Trophoblast cell (in vitro differentiated cells and primary cell): ENCODE measurements around the gene FOXK1.
A peak's percentile ranks its signal among the peaks of the same experiment; 100 is the strongest.

Experiments used
- DNase-seq, 2 donors: peaks; one replicate each; pipeline ENCODE4 v3.0.0-alpha.2; 2016
- H2AFZ ChIP-seq: 2 replicates; pipeline ENCODE4 v1.6.1; 2013; ENCODE audit warnings: low read length, moderate library complexity, mild to moderate bottlenecking; ENCODE audit not compliant: insufficient read depth, poor library complexity
- H2AK5ac ChIP-seq: 2 replicates; pipeline ENCODE4 v1.6.1; 2013; ENCODE audit warnings: mild to moderate bottlenecking, low read length
- H2BK120ac ChIP-seq: 2 replicates; pipeline ENCODE4 v1.6.1; 2013; ENCODE audit warnings: low read length, mild to moderate bottlenecking, moderate library complexity; ENCODE audit not compliant: insufficient read depth, poor library complexity
- H2BK12ac ChIP-seq: 2 replicates; pipeline ENCODE4 v1.6.1; 2013; ENCODE audit warnings: mild to moderate bottlenecking, low read length, moderate library complexity
- H2BK5ac ChIP-seq: 2 replicates; pipeline ENCODE4 v1.6.1; 2013; ENCODE audit warnings: low read length, low read depth, moderate library complexity, mild to moderate bottlenecking; ENCODE audit not compliant: poor library complexity
- H3K14ac ChIP-seq: 2 replicates; pipeline ENCODE4 v1.6.1; 2013; ENCODE audit warnings: mild to moderate bottlenecking, low read length
- H3K18ac ChIP-seq: 2 replicates; pipeline ENCODE4 v1.6.1; 2013; ENCODE audit warnings: mild to moderate bottlenecking, low read length
- H3K23ac ChIP-seq: 2 replicates; pipeline ENCODE4 v1.6.1; 2013; ENCODE audit warnings: low read length
- H3K27ac ChIP-seq: 2 replicates; pipeline ENCODE4 v1.5.1; 2013; ENCODE audit warnings: low read depth, mild to moderate bottlenecking, inconsistent platforms, low read length, moderate library complexity
- H3K27me3 ChIP-seq: 2 replicates; pipeline ENCODE4 v1.6.1; 2013; ENCODE audit warnings: inconsistent platforms, mild to moderate bottlenecking, low read length, moderate library complexity; ENCODE audit not compliant: insufficient read depth
- H3K36me3 ChIP-seq, 2 experiments: 1 replicate in 1 of 2; 2 replicates in 1 of 2; pipeline ENCODE4 v1.6.1; 2013; ENCODE audit warnings: low read length in 2 of 2, mild to moderate bottlenecking in 2 of 2, moderate library complexity in 1 of 2; ENCODE audit not compliant: insufficient read depth in 2 of 2, control insufficient read depth in 1 of 2
- H3K4ac ChIP-seq: 2 replicates; pipeline ENCODE4 v1.6.1; 2013; ENCODE audit warnings: low read depth, mild to moderate bottlenecking, low read length, moderate library complexity
- H3K4me1 ChIP-seq, 2 experiments: 1 replicate in 1 of 2; 2 replicates in 1 of 2; pipeline ENCODE4 v1.6.1; 2013; ENCODE audit warnings: low read length in 2 of 2, mild to moderate bottlenecking in 2 of 2, moderate library complexity in 1 of 2; ENCODE audit not compliant: insufficient read depth in 2 of 2, control insufficient read depth in 1 of 2
- H3K4me2 ChIP-seq: 2 replicates; pipeline ENCODE4 v1.6.1; 2013; ENCODE audit warnings: inconsistent platforms, mild to moderate bottlenecking, low read length, moderate library complexity
- H3K4me3 ChIP-seq: 2 replicates; pipeline ENCODE4 v1.5.1; 2013; ENCODE audit warnings: mild to moderate bottlenecking, low read depth, low read length, inconsistent platforms
- H3K79me1 ChIP-seq: one replicate; pipeline ENCODE4 v1.6.1; 2013; ENCODE audit warnings: low read length
- H3K79me2 ChIP-seq: 2 replicates; pipeline ENCODE4 v1.6.1; 2013; ENCODE audit warnings: low read length, mild to moderate bottlenecking; ENCODE audit not compliant: control insufficient read depth, insufficient read depth, poor library complexity
- H3K9ac ChIP-seq: 2 replicates; pipeline ENCODE4 v1.6.1; 2013; ENCODE audit warnings: mild to moderate bottlenecking, low read length
- H3K9me3 ChIP-seq: 2 replicates; pipeline ENCODE4 v1.6.1; 2013; ENCODE audit warnings: low read depth, mild to moderate bottlenecking, control low read depth, inconsistent platforms, low read length; ENCODE audit not compliant: insufficient read depth
- H4K12ac ChIP-seq: 2 replicates; pipeline ENCODE4 v1.6.1; 2013; ENCODE audit warnings: low read depth, mild to moderate bottlenecking, low read length, moderate library complexity
- H4K8ac ChIP-seq: 2 replicates; pipeline ENCODE4 v1.6.1; 2013; ENCODE audit warnings: low read depth, mild to moderate bottlenecking, low read length, moderate library complexity
- H4K91ac ChIP-seq: one replicate; pipeline ENCODE4 v1.6.1; 2013; ENCODE audit warnings: low read depth, mild to moderate bottlenecking, low read length, moderate library complexity
- WGBS: extraction: QIAGEN DNeasy Blood & Tissue Kit; methylation state at CpG from one replicate; pipeline ENCODE4 v1.1.7; 2013; ENCODE audit warnings: missing lambda C conversion rate; ENCODE audit not compliant: insufficient read length, insufficient coverage; ENCODE audit errors: extremely low coverage; 5-methylcytosine and 5-hydroxymethylcytosine counted together

The FOXK1 gene

GRCh38 chr7:4699841-4700240, 17.7 kb downstream of the FOXK1 start:
- Histone ChIP-seq H3K36me3 (no peaks in the 10 kb centered on the region), H2BK5ac (no peak overlapping the region), H3K9ac (no peak overlapping the region), H3K79me1 (peaks cover 2% of the 10 kb centered on the region), H3K4ac (no peak overlapping the region), H3K14ac (no peak overlapping the region), H3K4me2 (no peak overlapping the region), H4K8ac (no peak overlapping the region), H3K4me3 (no peak overlapping the region), H3K23ac (no peak overlapping the region), H3K4me1 (peaks cover 9 to 11% of the 10 kb centered on the region in 2 experiments), H2BK12ac (no peak overlapping the region), H3K79me2 (no peaks in the 10 kb centered on the region), H3K18ac (no peak overlapping the region), H3K9me3 (no peaks in the 10 kb centered on the region), H2BK120ac (no peak overlapping the region), H4K12ac (no peak overlapping the region), H4K91ac (no peak overlapping the region), H3K27ac (no peak overlapping the region), H3K27me3 (no peaks in the 10 kb centered on the region), H2AFZ (no peak overlapping the region), H2AK5ac (no peak overlapping the region)
- no peak for DNase-seq
- no CpG with 5 or more reads among the region's 10 CpGs for WGBS

- no peaks in the 10 kb centered on the region for H3K9me3 ChIP-seq
- no peak overlapping the region for H3K9ac ChIP-seq
- H3K27ac ChIP-seq, result no peak overlapping the region
- WGBS, result no CpG with 5 or more reads among the region's 14 CpGs
- H3K79me2 ChIP-seq, result no peaks in the 10 kb centered on the region
- H2BK5ac ChIP-seq, result no peak overlapping the region
- H2BK120ac ChIP-seq, result no peak overlapping the region
- no peak overlapping the region for H3K4me2 ChIP-seq
- H3K27me3 ChIP-seq, result no peaks in the 10 kb centered on the region
- peak overlapping the region; percentile 5 for H3K18ac ChIP-seq
- no peak overlapping the region for H2AFZ ChIP-seq
- no peaks in the 10 kb centered on the region for H3K36me3 ChIP-seq
- H2BK12ac ChIP-seq, result no peak overlapping the region
- H2AK5ac ChIP-seq, result no peak overlapping the region
- H3K4ac ChIP-seq, result no peak overlapping the region
- no peak overlapping the region for H4K12ac ChIP-seq
- H4K8ac ChIP-seq, result no peak overlapping the region
- DNase-seq, result no peak
- peaks cover 9 to 10% of the 10 kb centered on the region in 2 experiments for H3K4me1 ChIP-seq
- no peak overlapping the region for H4K91ac ChIP-seq
- H3K4me3 ChIP-seq, result no peak overlapping the region
- H3K23ac ChIP-seq, result no peak overlapping the region
- no peak overlapping the region for H3K14ac ChIP-seq
- peaks cover 2% of the 10 kb centered on the region for H3K79me1 ChIP-seq
These were observed 18.6 kb downstream of the FOXK1 start for GRCh38 chr7:4700577-4701235.

- Histone ChIP-seq H3K27ac (no peak overlapping the region), H3K79me2 (no peaks in the 10 kb centered on the region), H4K12ac (no peak overlapping the region), H3K4ac (peak overlapping the region; percentile 1), H3K9me3 (no peaks in the 10 kb centered on the region), H4K91ac (no peak overlapping the region), H2BK120ac (no peak overlapping the region), H2BK5ac (peak overlapping the region; percentile 49), H3K79me1 (peaks cover 2% of the 10 kb centered on the region), H3K4me3 (no peak overlapping the region), H2AK5ac (no peak overlapping the region), H3K18ac (peak overlapping the region; percentile 13), H3K23ac (no peak overlapping the region), H3K9ac (no peak overlapping the region), H3K4me1 (peaks cover 25 to 27% of the 10 kb centered on the region in 2 experiments), H2AFZ (peak overlapping the region; percentile 57), H3K14ac (peak overlapping the region; percentile 0), H4K8ac (peak overlapping the region; percentile 5), H3K36me3 (no peaks in the 10 kb centered on the region), H2BK12ac (no peak overlapping the region), H3K4me2 (no peak overlapping the region), H3K27me3 (no peaks in the 10 kb centered on the region)
- no CpG with 5 or more reads among the region's 20 CpGs for WGBS
- DNase-seq, result no peak
These were observed 20.9 kb downstream of the FOXK1 start for GRCh38 chr7:4702961-4703512.

GRCh38 chr7:4703532-4703931, 21.4 kb downstream of the FOXK1 start:
- H3K14ac ChIP-seq, result no peak overlapping the region
- H4K91ac ChIP-seq, result no peak overlapping the region
- H3K23ac ChIP-seq, result no peak overlapping the region
- no peak overlapping the region for H4K8ac ChIP-seq
- peak overlapping the region; percentile 57 for H2AFZ ChIP-seq
- peaks cover 25 to 27% of the 10 kb centered on the region in 2 experiments for H3K4me1 ChIP-seq
- H3K79me1 ChIP-seq, result peaks cover 2% of the 10 kb centered on the region
- H3K4me3 ChIP-seq, result no peak overlapping the region
- no peak overlapping the region for H3K9ac ChIP-seq
- no peak overlapping the region for H4K12ac ChIP-seq
- H2AK5ac ChIP-seq, result no peak overlapping the region
- DNase-seq, result no peak
- no peaks in the 10 kb centered on the region for H3K27me3 ChIP-seq
- H2BK120ac ChIP-seq, result no peak overlapping the region
- no CpG with 5 or more reads among the region's 9 CpGs for WGBS
- no peak overlapping the region for H3K4me2 ChIP-seq
- H2BK12ac ChIP-seq, result no peak overlapping the region
- no peaks in the 10 kb centered on the region for H3K36me3 ChIP-seq
- no peaks in the 10 kb centered on the region for H3K9me3 ChIP-seq
- H3K18ac ChIP-seq, result peak overlapping the region; percentile 13
- no peak overlapping the region for H3K27ac ChIP-seq
- no peak overlapping the region for H3K4ac ChIP-seq
- H2BK5ac ChIP-seq, result no peak overlapping the region
- H3K79me2 ChIP-seq, result no peaks in the 10 kb centered on the region
